Measurements from ENCODE around the gene DCC.

- no peak for TF ChIP-seq EZH2 (IDR thresholded peaks at IDR 0.05; ENCODE audit: low read length)
- TF ChIP-seq, protein P1, sequence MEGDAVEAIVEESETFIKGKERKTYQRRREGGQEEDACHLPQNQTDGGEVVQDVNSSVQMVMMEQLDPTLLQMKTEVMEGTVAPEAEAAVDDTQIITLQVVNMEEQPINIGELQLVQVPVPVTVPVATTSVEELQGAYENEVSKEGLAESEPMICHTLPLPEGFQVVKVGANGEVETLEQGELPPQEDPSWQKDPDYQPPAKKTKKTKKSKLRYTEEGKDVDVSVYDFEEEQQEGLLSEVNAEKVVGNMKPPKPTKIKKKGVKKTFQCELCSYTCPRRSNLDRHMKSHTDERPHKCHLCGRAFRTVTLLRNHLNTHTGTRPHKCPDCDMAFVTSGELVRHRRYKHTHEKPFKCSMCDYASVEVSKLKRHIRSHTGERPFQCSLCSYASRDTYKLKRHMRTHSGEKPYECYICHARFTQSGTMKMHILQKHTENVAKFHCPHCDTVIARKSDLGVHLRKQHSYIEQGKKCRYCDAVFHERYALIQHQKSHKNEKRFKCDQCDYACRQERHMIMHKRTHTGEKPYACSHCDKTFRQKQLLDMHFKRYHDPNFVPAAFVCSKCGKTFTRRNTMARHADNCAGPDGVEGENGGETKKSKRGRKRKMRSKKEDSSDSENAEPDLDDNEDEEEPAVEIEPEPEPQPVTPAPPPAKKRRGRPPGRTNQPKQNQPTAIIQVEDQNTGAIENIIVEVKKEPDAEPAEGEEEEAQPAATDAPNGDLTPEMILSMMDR (optimal IDR thresholded peaks at IDR 0.05 in 1 of 3, IDR thresholded peaks at IDR 0.05 in 1 of 3, conservative IDR thresholded peaks at IDR 0.05 in 1 of 3; ENCODE audit: extremely low read depth in 1 of 3, insufficient read depth in 2 of 3, low read length in 3 of 3), result no peak
These were observed 146.1 kb downstream of the DCC start for GRCh38 chr18:52486052-52486451.

All from keratinocyte (primary cell).